Middle frontal gyrus (tissue), 1 donor: Measurements from ENCODE around the gene CCL25.

Experiments used
- DNase-seq: peaks from one replicate; pipeline ENCODE4 v3.0.0-alpha.2; 2015; ENCODE audit warnings: low spot score; ENCODE audit errors: extremely low spot score

CCL25 gene

DNA sequence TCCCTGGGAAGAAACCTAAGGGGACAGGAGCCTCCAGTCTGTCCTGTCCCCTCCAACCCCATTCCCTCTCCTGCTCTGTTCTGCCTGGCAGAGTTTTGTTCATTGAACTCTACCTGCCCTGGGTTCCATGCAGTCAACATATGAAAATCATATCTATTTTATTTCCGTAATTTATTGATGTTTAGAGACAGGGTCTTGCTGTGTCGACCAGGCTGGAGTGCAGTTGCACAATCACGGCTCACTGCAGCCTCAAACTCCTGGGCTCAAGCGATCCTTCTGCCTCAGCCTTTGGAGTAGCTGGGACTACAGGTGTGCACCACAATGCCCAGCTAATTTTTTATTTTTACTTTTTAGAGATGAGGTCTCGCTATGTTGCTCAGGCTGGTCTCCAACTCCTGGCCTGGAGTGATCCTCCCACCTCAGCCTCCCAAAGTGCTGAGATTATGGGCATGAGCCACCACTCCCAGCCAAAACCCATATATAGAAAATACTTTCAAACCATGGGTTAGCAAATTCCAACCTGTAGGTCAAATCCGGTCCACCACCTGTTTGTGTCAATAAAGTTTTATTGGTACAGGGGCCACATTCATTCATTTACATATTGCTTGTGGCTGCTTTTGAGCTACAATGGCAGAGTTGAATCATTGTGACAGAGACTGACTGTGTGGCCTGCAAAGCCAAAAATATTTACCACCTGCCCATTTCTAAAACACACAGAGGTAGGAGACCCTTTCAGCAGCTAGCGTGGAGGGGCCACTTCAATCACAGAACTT, 57.5 kb downstream of the CCL25 start:
- DNase-seq, result no peak

- no peak for DNase-seq
These were observed 58.4 kb downstream of the CCL25 start for GRCh38 chr19:8110931-8111330.

DNA sequence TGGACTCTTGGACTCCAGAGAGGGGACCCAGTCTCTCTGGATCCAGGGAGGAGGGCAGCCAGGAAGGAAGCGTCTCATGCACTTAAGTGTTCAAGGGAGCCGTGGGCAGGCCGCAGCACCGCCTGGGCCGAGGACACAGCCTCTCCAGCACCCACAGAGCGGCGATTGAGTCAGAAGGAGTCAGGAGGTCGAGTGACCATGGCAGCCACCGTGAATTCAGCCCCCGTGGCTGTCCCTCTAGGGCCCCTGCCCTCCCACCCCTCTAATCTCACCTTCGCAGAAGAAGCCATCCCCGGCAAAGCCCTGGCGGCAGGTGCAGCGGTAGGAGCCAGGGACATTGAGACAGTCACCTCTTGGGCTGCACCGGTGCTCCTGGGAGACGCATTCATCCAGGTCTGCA, 58.8 kb downstream of the CCL25 start:
- DNase-seq, result no peak
